Subcutaneous abdominal adipose tissue (tissue), 5 donors: ENCODE results near the gene SETD7.
A peak's percentile ranks its signal among the peaks of the same experiment; 100 is the strongest.

ENCODE experiments used
- H3K27ac ChIP-seq: one replicate; pipeline ENCODE4 v1.7.0; 2013; ENCODE audit warnings: low read depth, mild to moderate bottlenecking, inconsistent platforms, low read length, moderate library complexity
- H3K27me3 ChIP-seq, 5 donors: one replicate each; pipeline ENCODE4 v1.7.0; 2013; ENCODE audit warnings: low read length in 5 of 5, inconsistent platforms in 1 of 5; ENCODE audit not compliant: control insufficient read depth in 5 of 5, insufficient read depth in 4 of 5
- H3K36me3 ChIP-seq, 5 donors: one replicate each; pipeline ENCODE4 v1.7.0; 2013; ENCODE audit warnings: low read length in 5 of 5; ENCODE audit not compliant: control insufficient read depth in 5 of 5, insufficient read depth in 5 of 5
- H3K4me1 ChIP-seq, 5 donors: one replicate each; pipeline ENCODE4 v1.7.0; 2013; ENCODE audit warnings: low read length in 5 of 5, mild to moderate bottlenecking in 3 of 5, moderate library complexity in 1 of 5; ENCODE audit not compliant: control insufficient read depth in 5 of 5, insufficient read depth in 5 of 5
- H3K4me3 ChIP-seq, 5 donors: one replicate each; pipeline ENCODE4 v1.7.0; 2013; ENCODE audit warnings: low read length in 5 of 5, low read depth in 1 of 5
- H3K9ac ChIP-seq, 5 donors: one replicate each; pipeline ENCODE4 v1.7.0; 2013; ENCODE audit warnings: low read length in 5 of 5, mild to moderate bottlenecking in 4 of 5, moderate library complexity in 3 of 5
- H3K9me3 ChIP-seq, 5 donors: one replicate each; pipeline ENCODE4 v1.7.0; 2013; ENCODE audit warnings: low read length in 5 of 5; ENCODE audit not compliant: control insufficient read depth in 5 of 5
- donor health status: healthy.
- donor health status: healthy.
- donor health status: healthy.
- donor health status: healthy.
- donor health status: healthy.

SETD7 gene

GRCh38 chr4:139521754-139522401 is 34.1 kb downstream of the SETD7 start:
- Histone ChIP-seq H3K27me3 (no peaks in the 10 kb centered on the region), H3K9me3 (no peaks in the 10 kb centered on the region), H3K36me3 (peaks cover 34 to 88% (median 63%) of the 10 kb centered on the region in 5 donors), H3K9ac (no peak overlapping the region), H3K4me1 (peaks cover 0 to 25% (median 18%) of the 10 kb centered on the region in 5 donors), H3K4me3 (no peak overlapping the region), H3K27ac (peak overlapping the region; percentile 45)

- peaks cover 35 to 76% (median 61%) of the 10 kb centered on the region in 5 donors for H3K36me3 ChIP-seq
- H3K9ac ChIP-seq: no peak overlapping the region
Measured at GRCh38 chr4:139515531-139515958, 40.5 kb downstream of the SETD7 start.

DNA sequence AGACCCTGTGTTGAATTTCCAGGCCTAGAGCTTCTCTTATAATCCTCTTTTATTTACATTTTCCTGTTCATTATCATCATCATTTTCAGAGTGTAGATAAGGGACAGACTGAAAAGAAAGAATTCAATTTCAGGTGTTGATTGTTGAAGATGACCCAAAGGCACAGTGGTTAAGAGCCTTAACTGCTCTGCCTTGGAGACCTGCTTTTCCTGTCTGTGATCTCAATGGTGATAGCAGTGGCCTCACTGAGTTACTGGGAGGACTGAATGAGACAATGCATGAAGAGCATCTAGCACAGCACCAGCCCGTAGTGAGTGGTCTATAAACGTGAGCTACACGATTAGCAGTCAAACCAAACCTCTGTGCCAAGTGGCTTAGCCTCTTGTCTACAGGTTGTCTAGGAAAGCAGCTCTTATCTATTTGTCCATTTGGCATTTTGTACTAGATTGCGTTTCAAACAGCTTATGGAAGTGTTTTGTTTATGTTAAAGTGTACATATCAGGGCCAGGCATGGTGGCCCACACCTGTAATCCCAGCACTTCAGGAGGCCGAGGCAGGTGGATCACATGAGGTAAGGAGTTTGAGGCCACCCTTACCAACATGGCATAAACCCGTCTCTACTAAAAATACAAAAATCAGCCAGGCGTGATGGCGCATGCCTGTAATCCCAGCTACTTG is 41.5 kb downstream of the SETD7 start:
- Histone ChIP-seq H3K36me3 (peaks cover 26 to 75% (median 58%) of the 10 kb centered on the region in 5 donors), H3K9me3 (no peaks in the 10 kb centered on the region), H3K9ac (peak overlapping the region in 1 of 5 donors; percentile 27), H3K4me3 (no peak overlapping the region), H3K4me1 (peaks cover 3 to 22% (median 11%) of the 10 kb centered on the region in 5 donors), H3K27ac (peak overlapping the region; percentile 59), H3K27me3 (no peaks in the 10 kb centered on the region)

More at GRCh38 chr4:139515531-139515958, 40.5 kb downstream of the SETD7 start:
- Histone ChIP-seq H3K4me3 (no peak overlapping the region), H3K27ac (peak overlapping the region; percentile 59), H3K27me3 (no peaks in the 10 kb centered on the region), H3K4me1 (peaks cover 3 to 17% (median 10%) of the 10 kb centered on the region in 5 donors), H3K9me3 (no peaks in the 10 kb centered on the region)

GRCh38 chr4:139511320-139511719 is 44.7 kb downstream of the SETD7 start:
- Histone ChIP-seq H3K9ac (no peak overlapping the region), H3K27me3 (no peaks in the 10 kb centered on the region), H3K36me3 (peaks cover 16 to 67% (median 48%) of the 10 kb centered on the region in 5 donors), H3K9me3 (no peaks in the 10 kb centered on the region), H3K27ac (no peak overlapping the region), H3K4me3 (no peak overlapping the region), H3K4me1 (peaks cover 3 to 27% (median 20%) of the 10 kb centered on the region in 5 donors)

DNA sequence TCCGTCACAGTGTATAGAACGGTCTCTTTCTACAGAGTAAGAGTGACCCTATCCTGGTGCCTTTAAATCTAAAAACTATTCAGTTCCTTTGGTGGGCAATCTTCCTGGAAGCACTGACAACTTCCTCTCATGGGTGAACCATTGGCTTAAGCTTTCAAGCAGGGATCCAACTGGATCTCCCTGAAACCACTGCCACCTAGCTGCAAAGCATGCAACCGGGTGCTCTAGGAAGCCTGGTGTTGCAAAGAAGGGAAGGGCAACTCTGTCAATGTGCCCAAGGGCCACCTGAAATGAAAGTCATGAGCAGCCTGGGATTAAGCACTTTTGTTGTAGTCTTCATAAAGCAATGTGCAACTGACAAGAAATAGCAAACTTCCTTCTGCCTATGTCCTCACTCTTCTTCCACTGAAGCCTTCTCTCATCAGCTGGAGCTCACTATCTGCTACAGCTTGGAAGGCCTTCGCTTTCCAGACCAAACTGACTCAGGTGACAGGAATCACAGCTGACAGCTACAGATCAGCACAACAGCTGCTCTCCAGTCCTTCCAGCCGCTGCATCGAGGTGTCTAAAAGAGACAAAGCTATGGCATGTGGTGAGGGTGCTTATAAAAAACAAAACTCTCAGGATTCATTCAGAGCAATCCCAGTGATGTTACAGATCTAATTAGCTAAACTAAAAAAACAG is 46.1 kb downstream of the SETD7 start:
- H3K9ac ChIP-seq: no peak overlapping the region
- H3K27ac ChIP-seq: no peak overlapping the region
- peaks cover 21 to 62% (median 52%) of the 10 kb centered on the region in 5 donors for H3K36me3 ChIP-seq
- no peaks in the 10 kb centered on the region for H3K27me3 ChIP-seq
- no peak overlapping the region for H3K4me3 ChIP-seq
- H3K4me1 ChIP-seq: peaks cover 0 to 19% (median 10%) of the 10 kb centered on the region in 5 donors
- H3K9me3 ChIP-seq: no peaks in the 10 kb centered on the region

DNA sequence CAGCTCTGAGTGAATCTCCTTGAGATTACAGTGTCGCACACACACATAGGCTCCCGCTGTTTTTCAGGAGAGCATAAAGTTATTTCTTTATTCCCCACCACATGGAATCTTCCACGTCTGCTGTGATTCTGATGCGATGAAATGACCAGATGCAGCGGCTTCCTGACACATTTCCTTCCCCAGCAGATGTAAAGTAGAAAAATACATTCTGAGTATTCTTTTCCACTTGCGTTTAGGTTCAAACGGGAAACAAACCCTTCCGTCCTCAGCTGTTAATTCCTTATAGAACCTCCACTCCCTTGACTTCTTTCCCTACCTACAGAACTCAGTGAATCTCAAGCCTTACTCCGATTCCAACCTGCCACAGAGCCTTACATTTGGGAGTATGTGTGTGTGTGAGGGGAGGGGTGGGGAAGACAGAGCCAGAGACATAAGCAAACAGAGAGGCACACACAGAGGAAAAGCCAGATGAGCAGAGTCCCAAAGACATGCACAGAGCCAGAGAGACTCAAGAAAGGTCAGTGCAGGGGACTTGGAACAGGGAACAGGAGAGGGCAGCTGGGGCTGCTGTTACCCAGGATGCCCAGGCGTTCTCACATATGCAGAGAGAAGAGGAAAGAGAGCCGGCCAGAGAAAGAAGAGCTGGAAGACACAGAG is 47.3 kb downstream of the SETD7 start:
- no peak overlapping the region for H3K9ac ChIP-seq
- no peaks in the 10 kb centered on the region for H3K27me3 ChIP-seq

DNA sequence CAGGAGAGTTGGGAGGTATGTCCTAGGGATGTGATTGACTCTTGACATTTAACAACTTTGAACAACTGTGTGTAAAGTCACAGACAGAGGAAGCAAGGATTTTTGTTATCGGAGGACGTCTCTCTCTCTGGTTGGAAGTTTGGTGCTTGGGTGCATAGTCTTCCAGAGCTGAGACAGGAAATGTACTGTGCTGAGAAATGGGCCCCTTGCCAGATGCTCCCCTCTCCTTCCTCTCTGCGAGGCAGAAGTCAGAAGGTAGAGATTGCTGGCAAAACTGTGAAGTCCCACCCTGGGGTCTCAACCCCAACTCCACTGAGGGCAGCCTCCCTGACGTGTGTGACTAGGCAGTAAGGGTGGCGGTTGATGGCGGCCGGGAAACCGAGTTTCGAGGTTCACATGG is 49.2 kb downstream of the SETD7 start:
- Histone ChIP-seq H3K9ac (no peak overlapping the region), H3K4me3 (no peak overlapping the region), H3K27ac (no peak overlapping the region), H3K36me3 (peaks cover 17 to 48% (median 43%) of the 10 kb centered on the region in 5 donors), H3K27me3 (no peaks in the 10 kb centered on the region), H3K9me3 (peaks cover 0 to 4% (median 0%) of the 10 kb centered on the region in 5 donors), H3K4me1 (peaks cover 0 to 19% (median 13%) of the 10 kb centered on the region in 5 donors)

More for the DNA sequence above, 47.3 kb downstream of the SETD7 start:
- Histone ChIP-seq H3K4me1 (peaks cover 0 to 19% (median 9%) of the 10 kb centered on the region in 5 donors), H3K27ac (no peak overlapping the region), H3K36me3 (peaks cover 20 to 55% (median 49%) of the 10 kb centered on the region in 5 donors), H3K4me3 (no peak overlapping the region), H3K9me3 (peaks cover 0 to 2% (median 0%) of the 10 kb centered on the region in 5 donors)

DNA sequence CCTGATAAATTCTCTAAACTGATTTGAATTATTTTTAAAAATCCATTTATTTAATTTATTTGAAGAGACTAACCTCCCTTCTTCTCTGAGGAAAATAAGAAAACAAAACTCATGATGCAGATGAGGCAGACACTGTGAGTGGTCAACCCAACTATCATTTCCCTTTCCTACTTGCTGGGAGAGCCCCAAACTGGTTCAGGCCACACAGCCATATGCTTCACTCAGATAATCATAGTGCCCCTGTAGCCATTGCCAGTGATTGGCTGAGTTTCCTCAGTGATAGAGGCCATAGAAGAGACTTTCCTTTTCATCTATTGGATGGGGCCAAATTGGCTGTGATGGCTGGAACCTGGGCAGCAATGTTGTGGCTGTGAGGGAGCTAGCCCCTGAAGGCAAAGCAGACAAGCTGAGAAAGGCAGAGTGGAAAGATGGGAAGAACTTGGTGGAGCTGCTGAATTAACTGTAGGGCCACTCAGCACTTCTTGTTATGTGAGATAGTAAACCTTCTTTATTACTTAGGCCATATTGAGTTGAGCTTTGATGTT is 52.3 kb downstream of the SETD7 start:
- Histone ChIP-seq H3K9ac (no peak overlapping the region), H3K4me1 (peaks cover 0 to 17% (median 8%) of the 10 kb centered on the region in 5 donors), H3K27ac (no peak overlapping the region), H3K4me3 (no peak overlapping the region), H3K36me3 (peaks cover 3 to 18% (median 15%) of the 10 kb centered on the region in 5 donors), H3K27me3 (no peaks in the 10 kb centered on the region), H3K9me3 (peaks cover 0 to 4% (median 0%) of the 10 kb centered on the region in 5 donors)
